HL-60 (cell line): ENCODE results near the gene OTOA.
"Not testable (repeated sequence)": the region's sequence is repeated elsewhere in the genome, so short reads cannot be mapped to it uniquely, and the experiment has no call there.

Experiments used
- CTCF ChIP-seq: IDR thresholded peaks from one replicate; pipeline ENCODE4 v1.5.1; 2011; ENCODE audit warnings: low read length, control low read depth, inconsistent platforms; ENCODE audit not compliant: insufficient read depth
- GABPA ChIP-seq: IDR thresholded peaks from 2 replicates; pipeline ENCODE4 v1.6.1; 2012; ENCODE audit warnings: low read depth
- POLR2AphosphoS5 ChIP-seq: IDR thresholded peaks from 2 replicates; pipeline ENCODE4 v1.6.1; 2012; ENCODE audit warnings: low read depth
- REST ChIP-seq: IDR thresholded peaks from 2 replicates; pipeline ENCODE4 v1.6.1; 2012; ENCODE audit warnings: low read depth; ENCODE audit not compliant: insufficient replicate concordance
- SPI1 ChIP-seq: IDR thresholded peaks from 2 replicates; pipeline ENCODE4 v1.6.1; 2012; ENCODE audit warnings: low read depth, mild to moderate bottlenecking, borderline replicate concordance

- TF ChIP-seq CTCF, SPI1, POLR2AphosphoS5, REST, GABPA: not testable (repeated sequence)
Measured at GRCh38 chr16:21790506-21790905, 126.7 kb downstream of the OTOA start.
